ENCODE results near the gene TCHHL1. TPM values are rescaled to one million over a fixed set of nuclear protein-coding genes. Genes with fewer than 3 reads are reported as not detected.

Gene TCHHL1
- total and polyA plus RNA-seq, 2 of the 8 experiments (the other 6 are each of a cell fraction or from before 2014, with no cell fraction given), result not detected

- H3K4me1 ChIP-seq (replicated peaks in 1 of 4; ENCODE audit: control insufficient read depth in 3 of 4, insufficient read depth in 4 of 4, low read length in 3 of 4), result no peaks in the 10 kb centered on the region
- no peaks in the 10 kb centered on the region for H3K23me2 ChIP-seq (ENCODE audit: low read depth, low read length)
- H3K4me3 ChIP-seq (ENCODE audit: extremely low read depth in 1 of 4, insufficient read depth in 2 of 4, low read depth in 3 of 4, low read length in 4 of 4), result no peak overlapping the region
- H2BK5ac ChIP-seq (ENCODE audit: low read depth, low read length), result no peak overlapping the region
- H2BK15ac ChIP-seq (ENCODE audit: low read length), result no peak overlapping the region
- H4K8ac ChIP-seq (ENCODE audit: extremely low read depth, insufficient read depth, low read length), result no peak overlapping the region
- CTCF ChIA-PET (ENCODE audit: partially characterized antibody), result interaction anchor here (0.9 to 1.5 kb wide), 2 partner anchors 12 to 20 kb away, joined by 3 to 5 read pairs; no protein-coding TSS in a partner anchor
- no peaks in the 10 kb centered on the region for H3K27me3 ChIP-seq (replicated peaks in 1 of 4; ENCODE audit: control insufficient read depth in 3 of 4, extremely low read depth in 1 of 4, insufficient read depth in 3 of 4, low read length in 3 of 4)
- no peak overlapping the region for H2BK120ac ChIP-seq (replicated peaks; ENCODE audit: low read depth, low read length)
- no peak overlapping the region for H3K18ac ChIP-seq (ENCODE audit: extremely low read depth, low read length)
- H4K5ac ChIP-seq (ENCODE audit: insufficient read length, low read depth, low read length), result no peak overlapping the region
- no peak overlapping the region for H2BK12ac ChIP-seq (ENCODE audit: low read depth, low read length)
- H3K9me3 ChIP-seq (ENCODE audit: insufficient read depth in 2 of 2, low read depth in 1 of 2, low read length in 1 of 2), result peaks cover 12 to 28% of the 10 kb centered on the region in 2 experiments; a peak in 3 of 4 replicates
- H3K27ac ChIP-seq (ENCODE audit: low read depth, low read length), result no peak overlapping the region
- POLR2A ChIA-PET (ENCODE audit: partially characterized antibody), result no interaction called here
- H3K4me2 ChIP-seq (ENCODE audit: insufficient read depth in 1 of 2, low read depth in 2 of 2, low read length in 2 of 2), result no peak overlapping the region
- H4K20me1 ChIP-seq (replicated peaks in 1 of 2; ENCODE audit: control insufficient read depth in 1 of 2, insufficient read depth in 2 of 2, low read length in 2 of 2), result no peaks in the 10 kb centered on the region
- H3K4ac ChIP-seq (replicated peaks; ENCODE audit: insufficient read length, low read depth, low read length), result no peak overlapping the region
- no peak overlapping the region for H3K9ac ChIP-seq (replicated peaks in 1 of 4; ENCODE audit: extremely low read depth in 1 of 4, low read depth in 3 of 4, low read length in 3 of 4)
- no peaks in the 10 kb centered on the region for H3K79me1 ChIP-seq (ENCODE audit: low read depth, low read length)
- H3K23ac ChIP-seq (ENCODE audit: insufficient read length), result no peak overlapping the region
- no peak overlapping the region for H3K14ac ChIP-seq (ENCODE audit: insufficient read length)
- no peaks in the 10 kb centered on the region for H3K79me2 ChIP-seq (ENCODE audit: control insufficient read depth in 1 of 2, insufficient read depth in 2 of 2, low read length in 2 of 2)
- FAIRE-seq, result no peak
- H4K91ac ChIP-seq (replicated peaks; ENCODE audit: insufficient read length, low read length), result no peak overlapping the region
- H3K36me3 ChIP-seq (ENCODE audit: control insufficient read depth in 2 of 4, insufficient read depth in 4 of 4, low read length in 3 of 4), result no peaks in the 10 kb centered on the region
- H3K56ac ChIP-seq (replicated peaks; ENCODE audit: insufficient read length, low read depth, low read length), result no peak overlapping the region
- H2BK20ac ChIP-seq (ENCODE audit: low read length), result no peak overlapping the region
- H2AFZ ChIP-seq (ENCODE audit: low read length), result no peak overlapping the region
- H2AK5ac ChIP-seq (ENCODE audit: low read depth, low read length), result no peak overlapping the region
- no peak for DNase-seq (ENCODE audit: low read depth in 1 of 2, low spot score in 2 of 2)
- 50% methylated on average over 1 of the region's 1 CpG; no CpG with 5 or more reads in 1 of the 2 experiments for WGBS, 2 experiments (ENCODE audit: extremely low coverage in 1 of 2, insufficient coverage in 1 of 2, insufficient read length in 1 of 2, insufficient replicate concordance in 2 of 2, low coverage in 1 of 2, low lambda C conversion rate in 2 of 2, missing lambda C conversion rate in 1 of 2)
- TF ChIP-seq MAFK (IDR thresholded peaks at IDR 0.05; ENCODE audit: low read depth, low read length) (no peak), CEBPB (IDR thresholded peaks at IDR 0.05; ENCODE audit: low read depth, low read length) (no peak), TAF7 (optimal IDR thresholded peaks at IDR 0.05; ENCODE audit: borderline replicate concordance, low read depth, low read length) (no peak), RAD21 (IDR thresholded peaks at IDR 0.05 in 1 of 2, conservative IDR thresholded peaks at IDR 0.05 in 1 of 2; ENCODE audit: low read depth in 2 of 2, low read length in 2 of 2) (no peak), GTF2F1 (IDR thresholded peaks at IDR 0.05; ENCODE audit: borderline replicate concordance, low read depth, low read length) (no peak), CTCF (IDR thresholded peaks at IDR 0.05; ENCODE audit: control extremely low read depth in 1 of 3, insufficient read depth in 1 of 3, low read depth in 1 of 3, low read length in 3 of 3) (no peak), EZH2 (IDR thresholded peaks at IDR 0.05; ENCODE audit: low read depth, low read length, severe bottlenecking) (no peak), JUN (IDR thresholded peaks at IDR 0.05; ENCODE audit: low read depth, low read length) (no peak), SIRT6 (IDR thresholded peaks at IDR 0.05; ENCODE audit: low read length) (no peak), TBP (IDR thresholded peaks at IDR 0.05; ENCODE audit: low read depth, low read length) (no peak), TCF12 (IDR thresholded peaks at IDR 0.05; ENCODE audit: low read depth, low read length) (no peak), HDAC6 (IDR thresholded peaks at IDR 0.05; ENCODE audit: low read depth, low read length) (no peak), POLR2AphosphoS5 (IDR thresholded peaks at IDR 0.05; ENCODE audit: low read depth, low read length) (no peak)
These were observed 20.9 kb downstream of the TCHHL1 start for GRCh38 chr1:152067929-152068328.
